Endometrial microvascular endothelial cells (primary cell): ENCODE data around the gene TNIP1. TPM values are rescaled to one million over a fixed set of nuclear protein-coding genes. Genes with fewer than 3 reads are reported as not detected.

ENCODE experiments used
- in situ Hi-C: cut with HindIII; loops from 2 replicates; pipeline ENCODE4 v1.10.0; 2017; ENCODE audit warnings: low sequenced_read_pairs, low pct_unique_long_range_greater_than_20kb; ENCODE audit errors: inconsistent ontology term
- total RNA-seq: library from RNA; depleted of rRNA; stranded (reverse); fragments of >200 nt; gene quantifications from one replicate; pipeline ENCODE4 v1.2.3, GENCODE V29; 2015; ENCODE audit errors: inconsistent ontology term

TNIP1 gene
- total RNA-seq, 1 donor from 2014 or later: 71.0 TPM

GRCh38 chr5:151107738-151108520 is 27.1 kb upstream of the TNIP1 start:
- in situ Hi-C loops: no loop called here

- in situ Hi-C loops: no loop called here
Measured at GRCh38 chr5:151107084-151107483, 26.2 kb upstream of the TNIP1 start.

GRCh38 chr5:151106509-151106908 is 25.7 kb upstream of the TNIP1 start:
- in situ Hi-C loops: no loop called here

- in situ Hi-C loops: no loop called here
Measured at GRCh38 chr5:151106043-151106442, 25.2 kb upstream of the TNIP1 start.

- in situ Hi-C loops: no loop called here
Measured at GRCh38 chr5:151105561-151105960, 24.7 kb upstream of the TNIP1 start.

- in situ Hi-C loops: no loop called here
Measured at GRCh38 chr5:151104795-151105194, 24.0 kb upstream of the TNIP1 start.

GRCh38 chr5:151101746-151102145 is 20.9 kb upstream of the TNIP1 start:
- in situ Hi-C loops: no loop called here

- in situ Hi-C loops: no loop called here
Measured at GRCh38 chr5:151101151-151101550, 20.3 kb upstream of the TNIP1 start.

GRCh38 chr5:151100681-151101080 is 19.8 kb upstream of the TNIP1 start:
- in situ Hi-C loops: no loop called here

- in situ Hi-C loops: no loop called here
Measured at GRCh38 chr5:151098768-151099121, 17.9 kb upstream of the TNIP1 start.

- in situ Hi-C loops: no loop called here
Measured at GRCh38 chr5:151097820-151098767, 17.3 kb upstream of the TNIP1 start.

- in situ Hi-C loops: no loop called here
Measured at GRCh38 chr5:151097061-151097460, 16.2 kb upstream of the TNIP1 start.

GRCh38 chr5:151096001-151096373 is 15.2 kb upstream of the TNIP1 start:
- in situ Hi-C loops: no loop called here

GRCh38 chr5:151095341-151096000 is 14.6 kb upstream of the TNIP1 start:
- in situ Hi-C loops: no loop called here

- in situ Hi-C loops: no loop called here
Measured at GRCh38 chr5:151094852-151095245, 14.0 kb upstream of the TNIP1 start.

GRCh38 chr5:151094030-151094851 is 13.4 kb upstream of the TNIP1 start:
- in situ Hi-C loops: no loop called here

GRCh38 chr5:151093476-151093889 is 12.6 kb upstream of the TNIP1 start:
- in situ Hi-C loops: no loop called here

- in situ Hi-C loops: no loop called here
Measured at GRCh38 chr5:151092762-151093161, 11.9 kb upstream of the TNIP1 start.

GRCh38 chr5:151089726-151090125 is 8.9 kb upstream of the TNIP1 start:
- in situ Hi-C loops: no loop called here
